HepG2 (cell line): ENCODE data around the gene WNT3.

Experiments used
- CHD4 ChIP-seq: fragments of 200-600 bp; sonication (generic); IDR thresholded peaks from 2 replicates; pipeline ENCODE4 v1.7.0; 2017; ENCODE audit warnings: mild to moderate bottlenecking, low read length, borderline replicate concordance
- FOSL1 ChIP-seq: sonication (generic); formaldehyde crosslinking; IDR thresholded peaks from 2 replicates; pipeline ENCODE4 v1.9.0; 2021; ENCODE audit warnings: missing genetic modification reagents, borderline replicate concordance
- FOXK1 ChIP-seq: sonication (generic); formaldehyde crosslinking; IDR thresholded peaks from 2 replicates; pipeline ENCODE4 v1.4.0; 2020; ENCODE audit warnings: low read depth, missing genetic modification reagents, borderline replicate concordance
- HDAC6 ChIP-seq: fragments of 200-600 bp; sonication (generic); IDR thresholded peaks from 2 replicates; pipeline ENCODE4 v1.7.0; 2017; ENCODE audit warnings: mild to moderate bottlenecking, antibody characterized with exemption, low read length, low read depth
- MLX ChIP-seq: IDR thresholded peaks from 2 replicates; pipeline ENCODE4 v1.6.1; 2016
- SAFB2 ChIP-seq: sonication (generic); formaldehyde crosslinking; IDR thresholded peaks from 2 replicates; pipeline ENCODE4 v1.5.1; 2020; ENCODE audit warnings: missing genetic modification reagents, low read depth, mild to moderate bottlenecking, borderline replicate concordance
- SP1 ChIP-seq, 2 experiments: fragments of 450-650 bp in 1 of 2; sonication (generic) in 1 of 2; formaldehyde crosslinking in 1 of 2; IDR thresholded peaks; 2 replicates each; pipeline versions ENCODE4 v1.4.0 to v1.6.1; 2016 to 2020; ENCODE audit warnings: missing genetic modification reagents in 1 of 2
- TAF1 ChIP-seq: sonication (generic); formaldehyde crosslinking; IDR thresholded peaks from 2 replicates; pipeline ENCODE4 v1.4.0; 2020; ENCODE audit warnings: missing genetic modification reagents
- TBL1XR1 ChIP-seq: fragments of 150-350 bp; IDR thresholded peaks from 2 replicates; pipeline ENCODE4 v1.6.1; 2014; ENCODE audit warnings: borderline replicate concordance, low read length; ENCODE audit not compliant: partially characterized antibody
- THAP9 ChIP-seq: sonication (generic); formaldehyde crosslinking; IDR thresholded peaks from 2 replicates; pipeline ENCODE4; 2020; ENCODE audit warnings: missing genetic modification reagents, mild to moderate bottlenecking, borderline replicate concordance
- ZNF329 ChIP-seq: sonication (generic); formaldehyde crosslinking; IDR thresholded peaks from 2 replicates; pipeline ENCODE4 v1.9.0; 2021; ENCODE audit warnings: low read depth, mild to moderate bottlenecking, missing genetic modification reagents
- TF ChIP-seq, protein P1 (sequence below): IDR thresholded peaks from 2 replicates; pipeline ENCODE4 v1.6.1; 2012; ENCODE audit warnings: inconsistent platforms
- TF ChIP-seq, protein P2 (sequence below): sonication (generic); formaldehyde crosslinking; IDR thresholded peaks from 2 replicates; pipeline ENCODE4 v1.5.0; 2020; ENCODE audit warnings: mild to moderate bottlenecking, missing genetic modification reagents, moderate library complexity

GRCh38 chr17:46815474-46816353 is 2.8 kb downstream of the WNT3 start:
- no peak for TF ChIP-seq FOXK1
- TF ChIP-seq MLX (CRISPR knock-in tag), result no peak
- TF ChIP-seq, protein P1, sequence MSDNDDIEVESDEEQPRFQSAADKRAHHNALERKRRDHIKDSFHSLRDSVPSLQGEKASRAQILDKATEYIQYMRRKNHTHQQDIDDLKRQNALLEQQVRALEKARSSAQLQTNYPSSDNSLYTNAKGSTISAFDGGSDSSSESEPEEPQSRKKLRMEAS, result no peak
- TF ChIP-seq, protein P2, sequence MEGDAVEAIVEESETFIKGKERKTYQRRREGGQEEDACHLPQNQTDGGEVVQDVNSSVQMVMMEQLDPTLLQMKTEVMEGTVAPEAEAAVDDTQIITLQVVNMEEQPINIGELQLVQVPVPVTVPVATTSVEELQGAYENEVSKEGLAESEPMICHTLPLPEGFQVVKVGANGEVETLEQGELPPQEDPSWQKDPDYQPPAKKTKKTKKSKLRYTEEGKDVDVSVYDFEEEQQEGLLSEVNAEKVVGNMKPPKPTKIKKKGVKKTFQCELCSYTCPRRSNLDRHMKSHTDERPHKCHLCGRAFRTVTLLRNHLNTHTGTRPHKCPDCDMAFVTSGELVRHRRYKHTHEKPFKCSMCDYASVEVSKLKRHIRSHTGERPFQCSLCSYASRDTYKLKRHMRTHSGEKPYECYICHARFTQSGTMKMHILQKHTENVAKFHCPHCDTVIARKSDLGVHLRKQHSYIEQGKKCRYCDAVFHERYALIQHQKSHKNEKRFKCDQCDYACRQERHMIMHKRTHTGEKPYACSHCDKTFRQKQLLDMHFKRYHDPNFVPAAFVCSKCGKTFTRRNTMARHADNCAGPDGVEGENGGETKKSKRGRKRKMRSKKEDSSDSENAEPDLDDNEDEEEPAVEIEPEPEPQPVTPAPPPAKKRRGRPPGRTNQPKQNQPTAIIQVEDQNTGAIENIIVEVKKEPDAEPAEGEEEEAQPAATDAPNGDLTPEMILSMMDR (CRISPR knock-in tag), result no peak
- TF ChIP-seq ZNF329 (CRISPR knock-in tag), result no peak
- TF ChIP-seq TAF1, result no peak
- TF ChIP-seq TBL1XR1, result no peak
- no peak for TF ChIP-seq FOSL1 (CRISPR knock-in tag)
- no peak for TF ChIP-seq HDAC6
- no peak for TF ChIP-seq SP1 (IDR thresholded peaks at IDR 0.05)
- TF ChIP-seq SP1 (CRISPR knock-in tag; IDR thresholded peaks at IDR 0.05), result no peak
- TF ChIP-seq THAP9 (CRISPR knock-in tag), result no peak
- TF ChIP-seq SAFB2 (CRISPR knock-in tag), result no peak
- no peak for TF ChIP-seq CHD4
